ENCODE results near the gene RASL10B.
"Not testable (repeated sequence)": the region's sequence is repeated elsewhere in the genome, so short reads cannot be mapped to it uniquely, and the experiment has no call there.

Gene RASL10B

GRCh38 chr17:35703308-35703707, 28.1 kb upstream of the RASL10B start:
- not testable (repeated sequence) for H3K36me3 ChIP-seq (ENCODE audit: control insufficient read depth in 5 of 5, insufficient read depth in 5 of 5, low read length in 5 of 5); H3K9me3 ChIP-seq (ENCODE audit: control insufficient read depth in 5 of 5, low read length in 5 of 5); H3K27me3 ChIP-seq (ENCODE audit: control insufficient read depth in 5 of 5, insufficient read depth in 4 of 5, low read length in 5 of 5); H3K4me1 ChIP-seq (ENCODE audit: control insufficient read depth in 5 of 5, insufficient read depth in 5 of 5, low read length in 5 of 5); H3K27ac ChIP-seq (ENCODE audit: low read depth, low read length); H3K4me3 ChIP-seq (ENCODE audit: low read depth in 1 of 5, low read length in 5 of 5); H3K9ac ChIP-seq (ENCODE audit: low read length in 5 of 5)

DNA sequence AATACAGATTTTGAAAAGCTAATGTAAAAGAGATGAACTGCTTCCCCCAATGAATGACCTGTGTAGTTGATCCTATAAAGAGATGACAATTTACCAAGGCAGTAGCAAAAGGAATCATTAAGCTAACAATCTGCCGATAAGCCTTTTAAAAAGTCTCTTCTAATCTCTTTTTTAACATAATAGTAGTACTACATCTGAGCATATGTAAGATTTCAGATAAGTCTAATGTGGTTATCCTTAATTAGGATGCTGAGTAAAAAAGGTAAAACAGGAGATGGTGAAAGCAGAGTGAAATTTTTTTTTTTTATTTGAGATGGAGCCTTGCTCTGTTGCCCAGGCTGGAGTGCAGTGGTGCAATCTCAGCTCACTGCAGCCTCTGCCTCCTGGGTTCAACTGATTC, 26.2 kb upstream of the RASL10B start:
- no peak overlapping the region for H3K4me3 ChIP-seq (ENCODE audit: low read depth in 1 of 5, low read length in 5 of 5)
- no peak overlapping the region for H3K27ac ChIP-seq (ENCODE audit: low read depth, low read length)
- H3K36me3 ChIP-seq (ENCODE audit: control insufficient read depth in 5 of 5, insufficient read depth in 5 of 5, low read length in 5 of 5), result peaks cover 4 to 13% (median 8%) of the 10 kb centered on the region in 5 donors
- no peaks in the 10 kb centered on the region for H3K9me3 ChIP-seq (ENCODE audit: control insufficient read depth in 5 of 5, low read length in 5 of 5)
- H3K27me3 ChIP-seq (ENCODE audit: control insufficient read depth in 5 of 5, insufficient read depth in 4 of 5, low read length in 5 of 5), result no peaks in the 10 kb centered on the region
- H3K4me1 ChIP-seq (ENCODE audit: control insufficient read depth in 5 of 5, insufficient read depth in 5 of 5, low read length in 5 of 5), result peaks cover 0 to 13% (median 9%) of the 10 kb centered on the region in 5 donors
- no peak overlapping the region for H3K9ac ChIP-seq (ENCODE audit: low read length in 5 of 5)

DNA sequence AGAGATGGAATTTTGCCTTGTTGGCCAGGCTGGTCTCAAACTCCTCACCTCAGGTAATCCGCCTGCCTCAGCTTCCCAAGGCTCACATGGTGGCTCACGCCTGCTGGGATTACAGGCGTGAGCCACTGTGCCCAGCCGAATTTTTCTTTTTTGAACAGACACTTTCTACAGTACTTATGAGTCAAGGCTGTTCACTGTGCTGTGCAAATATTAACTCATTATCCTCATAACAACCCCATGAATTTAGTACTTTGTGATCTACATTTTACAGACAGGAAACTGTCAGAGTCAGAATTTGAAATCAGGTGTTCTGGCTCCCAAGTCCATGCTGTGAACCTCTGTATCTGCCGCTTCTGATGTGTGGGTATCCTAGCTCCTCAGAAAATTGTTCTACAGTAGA, 25.7 kb upstream of the RASL10B start:
- H3K27ac ChIP-seq (ENCODE audit: low read depth, low read length), result no peak overlapping the region

GRCh38 chr17:35708149-35708548, 23.3 kb upstream of the RASL10B start:
- no peak overlapping the region for H3K27ac ChIP-seq (ENCODE audit: low read depth, low read length)
- H3K9ac ChIP-seq (ENCODE audit: low read length in 5 of 5), result no peak overlapping the region
- H3K36me3 ChIP-seq (ENCODE audit: control insufficient read depth in 5 of 5, insufficient read depth in 5 of 5, low read length in 5 of 5), result peaks cover 10 to 27% (median 19%) of the 10 kb centered on the region in 5 donors
- no peaks in the 10 kb centered on the region for H3K27me3 ChIP-seq (ENCODE audit: control insufficient read depth in 5 of 5, insufficient read depth in 4 of 5, low read length in 5 of 5)
- H3K4me1 ChIP-seq (ENCODE audit: control insufficient read depth in 5 of 5, insufficient read depth in 5 of 5, low read length in 5 of 5), result peaks cover 3 to 22% (median 15%) of the 10 kb centered on the region in 5 donors
- no peaks in the 10 kb centered on the region for H3K9me3 ChIP-seq (ENCODE audit: control insufficient read depth in 5 of 5, low read length in 5 of 5)
- no peak overlapping the region for H3K4me3 ChIP-seq (ENCODE audit: low read depth in 1 of 5, low read length in 5 of 5)

More for the DNA sequence above, 25.7 kb upstream of the RASL10B start:
- Histone ChIP-seq H3K4me1 (ENCODE audit: control insufficient read depth in 5 of 5, insufficient read depth in 5 of 5, low read length in 5 of 5) (peaks cover 0 to 15% (median 9%) of the 10 kb centered on the region in 5 donors), H3K9ac (ENCODE audit: low read length in 5 of 5) (no peak overlapping the region), H3K27me3 (ENCODE audit: control insufficient read depth in 5 of 5, insufficient read depth in 4 of 5, low read length in 5 of 5) (no peaks in the 10 kb centered on the region), H3K36me3 (ENCODE audit: control insufficient read depth in 5 of 5, insufficient read depth in 5 of 5, low read length in 5 of 5) (peaks cover 4 to 17% (median 11%) of the 10 kb centered on the region in 5 donors), H3K4me3 (ENCODE audit: low read depth in 1 of 5, low read length in 5 of 5) (no peak overlapping the region), H3K9me3 (ENCODE audit: control insufficient read depth in 5 of 5, low read length in 5 of 5) (no peaks in the 10 kb centered on the region)

DNA sequence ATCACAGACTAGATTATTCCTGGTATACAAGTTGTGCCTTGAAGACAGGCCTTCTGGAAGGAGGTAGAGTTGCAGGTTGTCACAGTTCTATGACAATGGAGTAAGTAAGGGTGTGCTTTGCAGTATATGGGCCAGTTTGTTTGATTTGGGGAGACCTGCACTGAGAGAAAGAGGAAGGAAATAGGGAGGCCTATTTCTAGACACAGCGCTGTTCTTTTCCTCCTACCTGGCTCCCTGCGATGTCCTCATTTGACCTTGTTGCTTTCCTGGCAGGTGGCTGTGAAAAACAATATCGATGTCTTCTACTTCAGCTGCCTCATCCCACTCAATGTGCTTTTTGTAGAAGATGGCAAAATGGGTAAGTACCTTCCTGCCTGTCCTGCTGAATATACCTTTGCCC, 22.5 kb upstream of the RASL10B start:
- Histone ChIP-seq H3K4me3 (ENCODE audit: low read depth in 1 of 5, low read length in 5 of 5) (no peak overlapping the region), H3K36me3 (ENCODE audit: control insufficient read depth in 5 of 5, insufficient read depth in 5 of 5, low read length in 5 of 5) (peaks cover 10 to 34% (median 19%) of the 10 kb centered on the region in 5 donors), H3K27ac (ENCODE audit: low read depth, low read length) (no peak overlapping the region)

DNA sequence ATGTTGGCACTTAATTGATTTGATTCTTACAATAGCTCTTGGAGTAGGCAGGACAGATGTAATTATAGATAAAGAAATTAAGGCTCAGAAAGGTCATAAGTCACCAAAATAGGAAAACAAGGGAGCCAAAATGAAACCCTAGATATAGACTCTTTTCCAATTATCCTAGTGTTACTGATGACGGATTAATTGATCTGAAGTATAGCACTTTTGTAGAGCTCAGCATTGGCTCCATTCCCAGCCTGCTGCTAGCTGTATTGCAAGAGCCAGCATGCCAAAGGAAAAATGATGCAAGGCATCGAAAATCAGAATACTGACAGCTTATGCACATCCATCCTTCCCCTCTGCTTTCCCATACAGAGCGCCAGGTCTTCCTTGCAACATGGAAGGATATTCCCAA, 21.6 kb upstream of the RASL10B start:
- Histone ChIP-seq H3K4me1 (ENCODE audit: control insufficient read depth in 5 of 5, insufficient read depth in 5 of 5, low read length in 5 of 5) (peaks cover 9 to 34% (median 31%) of the 10 kb centered on the region in 5 donors), H3K9me3 (ENCODE audit: control insufficient read depth in 5 of 5, low read length in 5 of 5) (no peaks in the 10 kb centered on the region), H3K27ac (ENCODE audit: low read depth, low read length) (no peak overlapping the region), H3K9ac (ENCODE audit: low read length in 5 of 5) (no peak overlapping the region), H3K4me3 (ENCODE audit: low read depth in 1 of 5, low read length in 5 of 5) (no peak overlapping the region), H3K27me3 (ENCODE audit: control insufficient read depth in 5 of 5, insufficient read depth in 4 of 5, low read length in 5 of 5) (no peaks in the 10 kb centered on the region), H3K36me3 (ENCODE audit: control insufficient read depth in 5 of 5, insufficient read depth in 5 of 5, low read length in 5 of 5) (peaks cover 10 to 35% (median 21%) of the 10 kb centered on the region in 5 donors)

More for the DNA sequence above, 22.5 kb upstream of the RASL10B start:
- Histone ChIP-seq H3K9me3 (ENCODE audit: control insufficient read depth in 5 of 5, low read length in 5 of 5) (no peaks in the 10 kb centered on the region), H3K9ac (ENCODE audit: low read length in 5 of 5) (no peak overlapping the region), H3K4me1 (ENCODE audit: control insufficient read depth in 5 of 5, insufficient read depth in 5 of 5, low read length in 5 of 5) (peaks cover 9 to 30% (median 23%) of the 10 kb centered on the region in 5 donors), H3K27me3 (ENCODE audit: control insufficient read depth in 5 of 5, insufficient read depth in 4 of 5, low read length in 5 of 5) (no peaks in the 10 kb centered on the region)

DNA sequence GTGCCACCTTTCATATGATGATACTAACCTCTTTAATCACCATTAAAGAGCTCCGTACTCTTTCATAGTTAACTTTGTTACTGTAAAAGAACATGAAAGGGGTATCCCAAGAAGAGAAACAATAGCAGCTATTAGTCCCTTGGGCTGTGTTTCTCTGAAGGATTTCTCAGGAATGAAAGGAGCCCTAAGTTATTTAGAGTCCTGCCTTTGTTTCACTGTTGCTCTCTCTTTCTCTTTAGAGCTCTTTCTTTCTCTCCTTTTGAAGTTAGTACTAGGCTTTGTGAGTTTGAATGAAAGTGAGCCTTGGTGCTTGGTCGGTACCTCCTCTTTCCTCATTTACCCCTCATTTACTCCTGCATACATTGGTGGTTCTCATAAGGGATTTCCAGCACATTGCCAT, 20.5 kb upstream of the RASL10B start:
- Histone ChIP-seq H3K4me3 (ENCODE audit: low read depth in 1 of 5, low read length in 5 of 5) (no peak overlapping the region), H3K27ac (ENCODE audit: low read depth, low read length) (no peak overlapping the region), H3K36me3 (ENCODE audit: control insufficient read depth in 5 of 5, insufficient read depth in 5 of 5, low read length in 5 of 5) (peaks cover 10 to 45% (median 22%) of the 10 kb centered on the region in 5 donors), H3K27me3 (ENCODE audit: control insufficient read depth in 5 of 5, insufficient read depth in 4 of 5, low read length in 5 of 5) (no peaks in the 10 kb centered on the region), H3K9ac (ENCODE audit: low read length in 5 of 5) (no peak overlapping the region), H3K4me1 (ENCODE audit: control insufficient read depth in 5 of 5, insufficient read depth in 5 of 5, low read length in 5 of 5) (peaks cover 9 to 44% (median 35%) of the 10 kb centered on the region in 5 donors), H3K9me3 (ENCODE audit: control insufficient read depth in 5 of 5, low read length in 5 of 5) (no peaks in the 10 kb centered on the region)

GRCh38 chr17:35713069-35713728, 18.2 kb upstream of the RASL10B start:
- peak overlapping the region; percentile 47 for H3K27ac ChIP-seq (ENCODE audit: low read depth, low read length)
- peaks cover 18 to 57% (median 29%) of the 10 kb centered on the region in 5 donors for H3K36me3 ChIP-seq (ENCODE audit: control insufficient read depth in 5 of 5, insufficient read depth in 5 of 5, low read length in 5 of 5)
- peak overlapping the region in 1 of 5 donors; percentile 41 for H3K9ac ChIP-seq (ENCODE audit: low read length in 5 of 5)
- H3K9me3 ChIP-seq (ENCODE audit: control insufficient read depth in 5 of 5, low read length in 5 of 5), result no peaks in the 10 kb centered on the region
- peaks cover 13 to 64% (median 48%) of the 10 kb centered on the region in 5 donors for H3K4me1 ChIP-seq (ENCODE audit: control insufficient read depth in 5 of 5, insufficient read depth in 5 of 5, low read length in 5 of 5)
- peak overlapping the region in 2 of 5 donors; percentile 9 to 29 for H3K4me3 ChIP-seq (ENCODE audit: low read depth in 1 of 5, low read length in 5 of 5)
- H3K27me3 ChIP-seq (ENCODE audit: control insufficient read depth in 5 of 5, insufficient read depth in 4 of 5, low read length in 5 of 5), result no peaks in the 10 kb centered on the region

DNA sequence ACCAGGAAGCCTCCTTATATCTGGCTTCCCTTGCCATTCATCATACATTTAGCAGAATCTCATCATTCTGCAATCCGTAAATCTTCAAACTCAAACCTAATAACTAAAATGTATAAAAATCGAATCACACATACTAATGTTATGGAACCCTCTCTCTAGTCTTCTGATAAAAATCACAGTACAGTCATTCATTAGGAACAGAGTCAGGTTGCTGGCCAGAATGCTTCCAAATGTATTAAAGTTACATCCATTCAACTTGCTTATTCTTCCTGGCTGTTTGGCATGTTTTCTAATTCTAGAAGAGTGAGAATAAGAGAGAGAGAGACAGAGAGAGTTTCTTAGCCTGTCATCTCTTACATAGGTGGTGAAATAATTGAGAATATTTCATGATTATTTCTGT, 16.5 kb upstream of the RASL10B start:
- no peaks in the 10 kb centered on the region for H3K9me3 ChIP-seq (ENCODE audit: control insufficient read depth in 5 of 5, low read length in 5 of 5)
- no peak overlapping the region for H3K27ac ChIP-seq (ENCODE audit: low read depth, low read length)
- no peak overlapping the region for H3K4me3 ChIP-seq (ENCODE audit: low read depth in 1 of 5, low read length in 5 of 5)
- H3K4me1 ChIP-seq (ENCODE audit: control insufficient read depth in 5 of 5, insufficient read depth in 5 of 5, low read length in 5 of 5), result peaks cover 13 to 59% (median 41%) of the 10 kb centered on the region in 5 donors
- H3K36me3 ChIP-seq (ENCODE audit: control insufficient read depth in 5 of 5, insufficient read depth in 5 of 5, low read length in 5 of 5), result peaks cover 17 to 50% (median 30%) of the 10 kb centered on the region in 5 donors
- no peaks in the 10 kb centered on the region for H3K27me3 ChIP-seq (ENCODE audit: control insufficient read depth in 5 of 5, insufficient read depth in 4 of 5, low read length in 5 of 5)
- no peak overlapping the region for H3K9ac ChIP-seq (ENCODE audit: low read length in 5 of 5)

- Histone ChIP-seq H3K9ac (ENCODE audit: low read length in 5 of 5) (peak overlapping the region in 1 of 5 donors; percentile 72), H3K27me3 (ENCODE audit: control insufficient read depth in 5 of 5, insufficient read depth in 4 of 5, low read length in 5 of 5) (no peaks in the 10 kb centered on the region), H3K4me1 (ENCODE audit: control insufficient read depth in 5 of 5, insufficient read depth in 5 of 5, low read length in 5 of 5) (peaks cover 13 to 55% (median 39%) of the 10 kb centered on the region in 5 donors), H3K9me3 (ENCODE audit: control insufficient read depth in 5 of 5, low read length in 5 of 5) (no peaks in the 10 kb centered on the region), H3K4me3 (ENCODE audit: low read depth in 1 of 5, low read length in 5 of 5) (no peak overlapping the region), H3K36me3 (ENCODE audit: control insufficient read depth in 5 of 5, insufficient read depth in 5 of 5, low read length in 5 of 5) (peaks cover 17 to 48% (median 29%) of the 10 kb centered on the region in 5 donors), H3K27ac (ENCODE audit: low read depth, low read length) (peak overlapping the region; percentile 83)
Measured at GRCh38 chr17:35715416-35715815, 16.0 kb upstream of the RASL10B start.
